GM12878 (cell line): ENCODE measurements around the gene MBD3L2.
A peak's percentile ranks its signal among the peaks of the same experiment; 100 is the strongest.

Experiments used
- CBFB ChIP-seq: IDR thresholded peaks from 2 replicates; pipeline ENCODE4 v1.6.1; 2016; ENCODE audit warnings: antibody characterized with exemption, low read depth
- FOXM1 ChIP-seq: IDR thresholded peaks from 2 replicates; pipeline ENCODE4 v1.6.1; 2012; ENCODE audit warnings: low read depth, mild to moderate bottlenecking, inconsistent platforms, low read length, moderate library complexity
- POLR2A ChIP-seq: IDR thresholded peaks from 2 replicates; pipeline ENCODE4 v1.6.1; 2011; ENCODE audit warnings: low read depth, mild to moderate bottlenecking, low read length
- RBBP5 ChIP-seq: fragments of 200-600 bp; sonication (generic); conservative IDR thresholded peaks from 2 replicates; pipeline ENCODE4 v1.6.1; 2016
- SIX5 ChIP-seq: IDR thresholded peaks from 2 replicates; pipeline ENCODE4 v1.6.1; 2011; ENCODE audit warnings: mild to moderate bottlenecking, low read depth, low read length, moderate library complexity; ENCODE audit not compliant: severe bottlenecking
- TF ChIP-seq, protein P1 (sequence below): fragments of 450-650 bp; formaldehyde crosslinking; IDR thresholded peaks from 2 replicates; pipeline ENCODE4 v1.4.0; 2022; ENCODE audit warnings: mild to moderate bottlenecking, moderate library complexity
- TF ChIP-seq, protein P2 (sequence below), 3 experiments: IDR thresholded peaks in 2 of 3; conservative IDR thresholded peaks in 1 of 3; 2 replicates each; pipeline ENCODE4 v1.5.1; 2011; ENCODE audit warnings: low read depth in 3 of 3, low read length in 3 of 3, mild to moderate bottlenecking in 3 of 3, control low read depth in 2 of 3, moderate library complexity in 2 of 3, inconsistent platforms in 1 of 3, mixed read lengths in 1 of 3; ENCODE audit not compliant: control insufficient read depth in 2 of 3, insufficient read depth in 1 of 3; ENCODE audit errors: extremely low read depth in 1 of 3

DNA sequence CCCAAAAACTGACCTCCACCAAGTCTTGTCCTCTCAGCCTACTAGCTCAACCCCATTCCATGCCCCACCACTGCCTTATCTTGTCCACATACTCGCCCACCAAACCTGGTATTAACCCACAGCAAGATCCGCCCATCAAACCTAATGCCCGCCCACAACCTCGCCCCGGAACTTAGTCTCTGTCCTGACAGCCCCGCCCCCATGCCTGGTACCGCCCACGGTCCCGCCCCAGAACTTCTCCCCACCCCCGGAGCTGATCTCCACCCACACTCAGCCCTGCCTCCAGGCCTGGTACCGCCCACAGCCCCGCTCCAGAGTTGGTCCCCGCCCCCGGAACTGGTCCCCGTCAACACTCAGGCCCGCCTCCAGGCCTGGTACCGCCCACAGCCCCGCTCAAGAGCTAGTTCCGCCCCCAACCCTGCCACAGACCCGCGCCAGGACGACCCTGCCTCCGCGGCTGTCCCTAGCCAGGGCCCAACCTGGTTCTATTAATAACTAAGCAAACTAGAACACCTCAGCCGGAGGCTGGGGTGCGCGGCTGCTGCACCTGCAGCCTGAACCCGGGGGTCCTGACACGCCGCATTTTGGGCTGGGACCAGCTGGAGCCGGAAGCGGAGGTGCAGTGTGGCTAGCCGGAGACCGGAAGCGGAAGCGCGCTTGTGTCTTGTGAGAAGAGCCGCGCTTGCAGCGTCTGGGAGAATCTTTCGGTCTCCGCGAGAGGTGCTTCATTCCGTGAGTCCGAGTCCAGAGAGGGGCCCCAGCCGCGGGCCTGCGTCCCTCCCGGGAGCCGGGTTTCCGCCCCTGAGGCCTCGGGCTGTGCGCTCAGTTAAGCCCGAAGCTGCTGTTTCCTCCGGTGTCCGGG is 20.2 kb downstream of the MBD3L2 start, which contains the start of gene ZNF557:
- TF ChIP-seq, protein P1, sequence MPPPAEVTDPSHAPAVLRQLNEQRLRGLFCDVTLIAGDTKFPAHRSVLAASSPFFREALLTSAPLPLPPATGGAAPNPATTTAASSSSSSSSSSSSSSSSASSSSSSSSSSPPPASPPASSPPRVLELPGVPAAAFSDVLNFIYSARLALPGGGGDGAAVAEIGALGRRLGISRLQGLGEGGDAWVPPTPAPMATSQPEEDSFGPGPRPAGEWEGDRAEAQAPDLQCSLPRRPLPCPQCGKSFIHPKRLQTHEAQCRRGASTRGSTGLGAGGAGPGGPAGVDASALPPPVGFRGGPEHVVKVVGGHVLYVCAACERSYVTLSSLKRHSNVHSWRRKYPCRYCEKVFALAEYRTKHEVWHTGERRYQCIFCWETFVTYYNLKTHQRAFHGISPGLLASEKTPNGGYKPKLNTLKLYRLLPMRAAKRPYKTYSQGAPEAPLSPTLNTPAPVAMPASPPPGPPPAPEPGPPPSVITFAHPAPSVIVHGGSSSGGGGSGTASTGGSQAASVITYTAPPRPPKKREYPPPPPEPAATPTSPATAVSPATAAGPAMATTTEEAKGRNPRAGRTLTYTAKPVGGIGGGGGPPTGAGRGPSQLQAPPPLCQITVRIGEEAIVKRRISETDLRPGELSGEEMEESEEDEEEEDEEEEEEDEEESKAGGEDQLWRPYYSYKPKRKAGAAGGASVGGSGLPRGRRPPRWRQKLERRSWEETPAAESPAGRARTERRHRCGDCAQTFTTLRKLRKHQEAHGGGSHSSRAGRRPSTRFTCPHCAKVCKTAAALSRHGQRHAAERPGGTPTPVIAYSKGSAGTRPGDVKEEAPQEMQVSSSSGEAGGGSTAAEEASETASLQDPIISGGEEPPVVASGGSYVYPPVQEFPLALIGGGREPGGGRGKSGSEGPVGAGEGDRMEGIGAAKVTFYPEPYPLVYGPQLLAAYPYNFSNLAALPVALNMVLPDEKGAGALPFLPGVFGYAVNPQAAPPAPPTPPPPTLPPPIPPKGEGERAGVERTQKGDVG (CRISPR knock-in tag) = no peak
- no peak for TF ChIP-seq RBBP5
- TF ChIP-seq FOXM1 = no peak
- TF ChIP-seq, protein P2, sequence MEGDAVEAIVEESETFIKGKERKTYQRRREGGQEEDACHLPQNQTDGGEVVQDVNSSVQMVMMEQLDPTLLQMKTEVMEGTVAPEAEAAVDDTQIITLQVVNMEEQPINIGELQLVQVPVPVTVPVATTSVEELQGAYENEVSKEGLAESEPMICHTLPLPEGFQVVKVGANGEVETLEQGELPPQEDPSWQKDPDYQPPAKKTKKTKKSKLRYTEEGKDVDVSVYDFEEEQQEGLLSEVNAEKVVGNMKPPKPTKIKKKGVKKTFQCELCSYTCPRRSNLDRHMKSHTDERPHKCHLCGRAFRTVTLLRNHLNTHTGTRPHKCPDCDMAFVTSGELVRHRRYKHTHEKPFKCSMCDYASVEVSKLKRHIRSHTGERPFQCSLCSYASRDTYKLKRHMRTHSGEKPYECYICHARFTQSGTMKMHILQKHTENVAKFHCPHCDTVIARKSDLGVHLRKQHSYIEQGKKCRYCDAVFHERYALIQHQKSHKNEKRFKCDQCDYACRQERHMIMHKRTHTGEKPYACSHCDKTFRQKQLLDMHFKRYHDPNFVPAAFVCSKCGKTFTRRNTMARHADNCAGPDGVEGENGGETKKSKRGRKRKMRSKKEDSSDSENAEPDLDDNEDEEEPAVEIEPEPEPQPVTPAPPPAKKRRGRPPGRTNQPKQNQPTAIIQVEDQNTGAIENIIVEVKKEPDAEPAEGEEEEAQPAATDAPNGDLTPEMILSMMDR (IDR thresholded peaks at IDR 0.05 in 2 of 3, conservative IDR thresholded peaks at IDR 0.05 in 1 of 3; ENCODE audit: control insufficient read depth in 2 of 3, extremely low read depth in 1 of 3, insufficient read depth in 1 of 3, low read depth in 3 of 3, low read length in 3 of 3) = no peak
- peak; percentile 91 for TF ChIP-seq POLR2A
- TF ChIP-seq CBFB = peak; percentile 84
- TF ChIP-seq SIX5 = no peak
